Measurements from ENCODE around the gene GET4.

DNA sequence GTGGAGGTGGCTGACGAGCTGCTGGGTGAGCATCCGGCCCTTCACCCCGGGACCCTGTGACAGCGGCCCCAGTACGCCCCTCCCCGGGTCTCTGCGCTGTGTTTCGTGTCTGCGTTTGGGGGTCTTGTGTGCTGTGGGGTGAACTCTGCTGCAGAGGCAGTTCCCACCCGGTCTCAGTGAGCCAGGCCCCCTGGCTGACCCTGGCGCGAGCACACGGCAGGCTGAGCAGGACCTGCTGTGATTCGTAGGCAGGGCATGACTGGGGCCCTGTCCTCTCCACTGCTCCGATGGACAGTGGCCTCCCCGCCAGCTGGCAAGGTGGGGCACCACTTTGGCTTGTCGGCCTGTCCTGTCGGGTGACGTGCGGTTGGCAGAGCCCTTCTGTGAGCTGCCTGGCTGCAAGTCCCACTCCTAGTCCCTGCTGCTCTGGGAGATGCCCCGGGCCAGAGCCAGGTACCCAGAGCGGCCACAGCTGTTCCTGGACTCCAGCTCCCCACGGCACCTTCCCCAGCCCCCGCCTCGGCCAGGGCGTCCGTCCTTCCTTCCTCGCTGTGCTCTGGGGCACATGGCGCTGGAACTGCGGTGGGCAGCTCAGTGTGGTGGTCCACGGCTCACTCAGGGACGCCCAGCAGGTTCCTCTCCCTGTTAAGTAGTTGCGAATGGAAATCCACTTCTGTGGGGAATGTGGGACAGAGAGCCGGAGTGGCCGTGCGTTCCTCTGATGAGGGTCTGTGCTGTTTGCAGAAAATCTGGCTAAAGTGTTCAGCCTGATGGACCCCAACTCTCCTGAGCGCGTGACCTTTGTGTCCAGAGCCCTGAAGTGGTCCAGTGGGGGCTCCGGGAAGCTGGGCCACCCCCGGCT, 10.5 kb downstream of the GET4 start:
- TF ChIP-seq POLR2A (IDR thresholded peaks at IDR 0.05) = no peak
- TF ChIP-seq, protein P1, sequence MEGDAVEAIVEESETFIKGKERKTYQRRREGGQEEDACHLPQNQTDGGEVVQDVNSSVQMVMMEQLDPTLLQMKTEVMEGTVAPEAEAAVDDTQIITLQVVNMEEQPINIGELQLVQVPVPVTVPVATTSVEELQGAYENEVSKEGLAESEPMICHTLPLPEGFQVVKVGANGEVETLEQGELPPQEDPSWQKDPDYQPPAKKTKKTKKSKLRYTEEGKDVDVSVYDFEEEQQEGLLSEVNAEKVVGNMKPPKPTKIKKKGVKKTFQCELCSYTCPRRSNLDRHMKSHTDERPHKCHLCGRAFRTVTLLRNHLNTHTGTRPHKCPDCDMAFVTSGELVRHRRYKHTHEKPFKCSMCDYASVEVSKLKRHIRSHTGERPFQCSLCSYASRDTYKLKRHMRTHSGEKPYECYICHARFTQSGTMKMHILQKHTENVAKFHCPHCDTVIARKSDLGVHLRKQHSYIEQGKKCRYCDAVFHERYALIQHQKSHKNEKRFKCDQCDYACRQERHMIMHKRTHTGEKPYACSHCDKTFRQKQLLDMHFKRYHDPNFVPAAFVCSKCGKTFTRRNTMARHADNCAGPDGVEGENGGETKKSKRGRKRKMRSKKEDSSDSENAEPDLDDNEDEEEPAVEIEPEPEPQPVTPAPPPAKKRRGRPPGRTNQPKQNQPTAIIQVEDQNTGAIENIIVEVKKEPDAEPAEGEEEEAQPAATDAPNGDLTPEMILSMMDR (IDR thresholded peaks at IDR 0.05) = no peak
